Activated T-helper 17 cell treated with anti-CD3 and anti-CD28 coated beads, Interleukin-2, amount 50 U/mL, for 72 hours (primary cell): ENCODE measurements around the gene RRAS2. TPM values are rescaled to one million over a fixed set of nuclear protein-coding genes. Genes with fewer than 3 reads are reported as not detected.
"Not testable (repeated sequence)": the region's sequence is repeated elsewhere in the genome, so short reads cannot be mapped to it uniquely, and the experiment has no call there.

Experiments used
- ATAC-seq: fragments of 150-1000 bp; cut with Tn5 transposase; replicated peaks from 2 replicates; pipeline ENCODE4 v1.10.0; 2021; ENCODE audit warnings: mild to moderate bottlenecking, moderate library complexity
- H3K27ac Mint-ChIP-seq: one replicate; pipeline ENCODE4 v1.8.0; 2022; ENCODE audit warnings: mixed read lengths
- H3K27me3 Mint-ChIP-seq: one replicate; pipeline ENCODE4 v1.8.0; 2022; ENCODE audit warnings: mixed read lengths
- H3K36me3 Mint-ChIP-seq: one replicate; pipeline ENCODE4 v1.8.0; 2022; ENCODE audit warnings: low read depth, mild to moderate bottlenecking, mixed read lengths
- H3K4me1 Mint-ChIP-seq: one replicate; pipeline ENCODE4 v1.8.0; 2022; ENCODE audit warnings: mixed read lengths
- H3K4me3 Mint-ChIP-seq: one replicate; pipeline ENCODE4 v1.8.0; 2022; ENCODE audit warnings: mild to moderate bottlenecking, mixed read lengths
- H3K9me3 Mint-ChIP-seq: one replicate; pipeline ENCODE4 v1.8.0; 2022; ENCODE audit warnings: mixed read lengths
- total RNA-seq, 2 donors: library from RNA; stranded (reverse); gene quantifications; one replicate each; pipeline ENCODE4 v1.2.3, GENCODE V29; 2022

Gene RRAS2
- total RNA-seq, 2 donors from 2014 or later, result 35.4 to 41.0 TPM

DNA sequence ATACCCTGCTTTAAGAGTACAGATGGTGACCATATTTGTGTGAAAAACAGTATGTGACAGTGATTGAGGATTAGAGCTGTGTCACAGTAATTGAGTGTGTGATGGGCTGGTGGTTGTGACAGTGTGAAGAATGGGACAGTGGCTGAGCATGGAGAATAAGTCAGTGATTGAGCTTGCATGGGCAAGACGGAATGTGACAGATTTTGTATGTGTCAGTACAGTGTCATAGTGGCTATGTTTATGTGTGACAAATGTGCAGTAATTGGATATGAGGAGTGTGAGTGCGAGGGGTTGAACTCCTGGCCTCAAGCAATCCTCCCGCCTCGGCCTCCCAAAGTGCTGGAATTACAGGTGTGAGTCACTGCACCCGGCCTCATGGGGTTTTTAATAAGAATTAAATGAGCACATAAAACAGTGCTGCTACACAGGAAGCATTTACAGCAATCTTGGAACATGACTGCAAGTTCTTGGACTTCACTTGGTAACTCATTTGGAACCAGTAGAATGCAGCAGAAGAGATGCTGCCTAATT is 583 bp upstream of the RRAS2 start:
- Mint-ChIP-seq H3K27me3 (no peaks in the 10 kb centered on the region), H3K4me1 (peaks cover 24% of the 10 kb centered on the region), H3K36me3 (peaks cover 17% of the 10 kb centered on the region), H3K27ac (no peak overlapping the region), H3K4me3 (peak overlapping the region; percentile 52), H3K9me3 (no peaks in the 10 kb centered on the region)
- ATAC-seq, result no peak

DNA sequence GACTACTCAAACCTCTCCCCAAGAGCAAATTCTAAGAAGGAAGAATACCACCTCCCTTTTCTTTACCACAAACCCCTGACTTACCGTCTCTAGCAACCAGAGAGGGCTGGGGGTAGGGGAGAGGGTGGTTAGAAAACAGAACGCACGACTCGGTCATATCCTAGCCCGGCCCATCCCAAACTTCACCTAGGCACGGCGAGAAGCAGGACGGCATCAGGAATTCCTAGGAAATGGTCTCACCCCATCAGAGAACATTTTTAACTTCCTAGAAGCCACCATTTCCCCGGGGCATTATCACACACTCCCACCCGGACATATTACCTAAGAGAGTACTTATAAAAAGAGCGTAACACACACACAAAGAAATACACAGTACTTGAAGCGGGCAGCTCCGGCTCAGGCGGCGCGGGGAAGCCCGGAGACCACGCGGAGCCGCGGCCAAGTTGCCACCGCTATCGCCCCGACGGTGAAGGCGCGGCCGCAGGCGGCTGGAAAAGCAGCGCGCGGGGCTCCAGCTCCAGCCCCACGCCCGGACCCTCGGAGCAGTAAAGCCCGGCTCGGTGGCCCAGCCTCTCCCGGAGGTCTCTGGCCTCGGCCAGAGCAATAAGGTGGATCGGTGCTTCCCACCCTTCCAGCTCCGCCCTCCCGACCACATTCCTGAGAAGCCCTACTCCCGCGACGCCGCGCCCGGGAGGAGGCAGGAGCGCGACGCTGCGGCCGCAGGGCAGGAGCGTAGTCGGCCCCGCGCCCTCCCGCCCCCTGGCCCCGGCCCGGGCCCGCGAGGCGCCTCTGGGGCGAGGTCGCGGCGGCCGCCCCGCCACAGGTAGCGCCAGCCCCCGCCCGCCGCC is 878 bp downstream of the RRAS2 start:
- Mint-ChIP-seq H3K27me3 (no peaks in the 10 kb centered on the region), H3K4me1 (peaks cover 24% of the 10 kb centered on the region), H3K36me3 (peaks cover 17% of the 10 kb centered on the region), H3K4me3 (peak overlapping the region; percentile 99), H3K9me3 (no peaks in the 10 kb centered on the region), H3K27ac (peak overlapping the region; percentile 98)
- ATAC-seq, result peak; percentile 66

GRCh38 chr11:14356342-14356741 is 2.6 kb downstream of the RRAS2 start:
- Mint-ChIP-seq H3K4me1 (peaks cover 24% of the 10 kb centered on the region), H3K36me3 (peaks cover 17% of the 10 kb centered on the region), H3K27ac (no peak overlapping the region), H3K4me3 (peak overlapping the region; percentile 99), H3K9me3 (no peaks in the 10 kb centered on the region), H3K27me3 (no peaks in the 10 kb centered on the region)
- no peak for ATAC-seq

DNA sequence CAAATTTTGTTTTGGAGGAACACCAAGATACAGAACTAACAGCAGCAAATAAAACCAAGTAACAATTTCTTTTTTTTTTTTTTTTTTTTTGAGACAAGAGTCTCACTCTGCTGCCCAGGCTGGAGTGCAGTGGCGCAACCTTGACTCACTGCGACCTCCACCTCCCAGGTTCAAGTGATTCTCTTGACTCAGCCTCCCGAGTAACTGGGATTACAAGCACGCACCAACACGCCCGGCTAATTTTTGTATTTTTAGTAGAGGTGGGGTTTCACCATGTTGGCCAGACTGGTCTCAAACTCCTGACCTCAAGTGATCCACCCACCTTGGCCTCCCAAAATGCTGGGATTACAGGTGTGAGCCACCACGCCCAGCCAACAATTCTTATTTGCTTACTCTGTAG is 4.4 kb downstream of the RRAS2 start:
- peaks cover 17% of the 10 kb centered on the region for H3K36me3 Mint-ChIP-seq
- not testable (repeated sequence) for ATAC-seq, H3K27ac Mint-ChIP-seq, H3K9me3 Mint-ChIP-seq, H3K4me3 Mint-ChIP-seq, H3K27me3 Mint-ChIP-seq
- peaks cover 26% of the 10 kb centered on the region for H3K4me1 Mint-ChIP-seq

- H3K27ac Mint-ChIP-seq, result no peak overlapping the region
- no peak for ATAC-seq
- H3K4me3 Mint-ChIP-seq, result no peak overlapping the region
- no peaks in the 10 kb centered on the region for H3K9me3 Mint-ChIP-seq
- peaks cover 7% of the 10 kb centered on the region for H3K36me3 Mint-ChIP-seq
- H3K4me1 Mint-ChIP-seq, result peaks cover 14% of the 10 kb centered on the region
- no peaks in the 10 kb centered on the region for H3K27me3 Mint-ChIP-seq
These were observed 8.2 kb downstream of the RRAS2 start for GRCh38 chr11:14350716-14351238.

GRCh38 chr11:14350215-14350614 is 8.8 kb downstream of the RRAS2 start:
- Mint-ChIP-seq H3K36me3 (peaks cover 5% of the 10 kb centered on the region), H3K4me3 (no peak overlapping the region), H3K27ac (no peak overlapping the region)

DNA sequence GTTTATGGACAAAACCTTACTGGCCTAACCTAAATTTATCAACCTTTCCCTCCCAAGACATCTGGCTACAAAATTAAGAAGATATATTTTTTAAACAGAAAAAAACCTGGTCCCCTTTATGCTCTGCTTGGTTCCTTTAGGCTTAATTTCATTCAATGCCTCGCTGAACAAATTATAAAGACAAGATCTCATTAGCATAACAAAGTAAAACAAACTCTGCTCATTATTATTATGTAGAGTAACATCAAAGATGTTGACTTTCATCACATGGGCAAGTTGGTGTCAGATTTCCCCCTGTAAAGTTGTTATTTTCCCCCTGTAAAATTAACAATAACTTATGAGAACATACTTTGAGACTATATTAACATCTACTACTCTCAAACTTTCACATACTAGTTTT is 11.0 kb downstream of the RRAS2 start:
- H3K4me3 Mint-ChIP-seq, result no peak overlapping the region
- ATAC-seq, result no peak

More at GRCh38 chr11:14350215-14350614, 8.8 kb downstream of the RRAS2 start:
- Mint-ChIP-seq H3K27me3 (no peaks in the 10 kb centered on the region), H3K9me3 (no peaks in the 10 kb centered on the region), H3K4me1 (peaks cover 12% of the 10 kb centered on the region)
- ATAC-seq, result no peak

GRCh38 chr11:14347494-14347893 is 11.5 kb downstream of the RRAS2 start:
- ATAC-seq, result no peak
- Mint-ChIP-seq H3K9me3 (no peaks in the 10 kb centered on the region), H3K36me3 (peaks cover 5% of the 10 kb centered on the region), H3K27me3 (no peaks in the 10 kb centered on the region), H3K4me3 (no peak overlapping the region), H3K27ac (no peak overlapping the region), H3K4me1 (peaks cover 14% of the 10 kb centered on the region)

More for the DNA sequence above, 11.0 kb downstream of the RRAS2 start:
- no peaks in the 10 kb centered on the region for H3K27me3 Mint-ChIP-seq
- H3K4me1 Mint-ChIP-seq, result peaks cover 14% of the 10 kb centered on the region
- H3K9me3 Mint-ChIP-seq, result no peaks in the 10 kb centered on the region
- peaks cover 5% of the 10 kb centered on the region for H3K36me3 Mint-ChIP-seq
- H3K27ac Mint-ChIP-seq, result no peak overlapping the region

DNA sequence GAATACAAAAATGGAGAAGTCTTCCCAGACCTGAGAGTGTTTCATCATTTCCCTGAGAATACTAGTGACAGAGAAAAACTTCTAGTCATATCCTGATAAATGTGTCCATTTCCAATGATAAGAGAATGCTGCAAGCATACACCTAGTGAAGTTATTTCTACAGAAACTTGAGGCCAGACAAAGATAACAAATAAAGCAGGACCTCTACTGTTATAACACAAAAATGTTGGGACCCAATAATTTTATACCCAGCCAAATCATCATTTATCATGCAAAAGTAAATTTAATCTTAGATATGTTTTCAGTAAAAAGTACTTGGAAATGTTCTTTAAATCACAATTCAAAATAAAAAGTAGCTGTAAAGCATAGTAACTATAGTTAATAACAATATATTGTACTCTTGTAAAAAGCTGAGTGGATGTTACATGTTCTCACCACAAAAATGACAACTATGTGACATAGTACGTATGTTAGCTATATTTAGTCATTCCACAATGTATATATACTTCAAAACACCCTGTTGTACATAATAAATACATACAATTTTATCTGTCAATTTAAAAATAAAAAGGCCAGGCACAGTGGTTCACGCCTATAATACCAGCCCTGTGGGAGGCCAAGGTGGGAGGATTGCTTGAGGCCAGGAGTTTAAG is 12.6 kb downstream of the RRAS2 start:
- no peaks in the 10 kb centered on the region for H3K27me3 Mint-ChIP-seq
- no peaks in the 10 kb centered on the region for H3K9me3 Mint-ChIP-seq
- H3K36me3 Mint-ChIP-seq, result peaks cover 5% of the 10 kb centered on the region
- peaks cover 22% of the 10 kb centered on the region for H3K4me1 Mint-ChIP-seq
- H3K4me3 Mint-ChIP-seq, result no peak overlapping the region
- no peak for ATAC-seq
- no peak overlapping the region for H3K27ac Mint-ChIP-seq

GRCh38 chr11:14345668-14346067 is 13.3 kb downstream of the RRAS2 start:
- peaks cover 5% of the 10 kb centered on the region for H3K36me3 Mint-ChIP-seq
- H3K9me3 Mint-ChIP-seq, result no peaks in the 10 kb centered on the region
- ATAC-seq, result no peak
- H3K27ac Mint-ChIP-seq, result no peak overlapping the region
- H3K4me1 Mint-ChIP-seq, result peaks cover 28% of the 10 kb centered on the region
- H3K27me3 Mint-ChIP-seq, result no peaks in the 10 kb centered on the region
- H3K4me3 Mint-ChIP-seq, result no peak overlapping the region

GRCh38 chr11:14345016-14345415 is 14.0 kb downstream of the RRAS2 start:
- not testable (repeated sequence) for ATAC-seq, H3K27ac Mint-ChIP-seq, H3K9me3 Mint-ChIP-seq, H3K27me3 Mint-ChIP-seq, H3K4me3 Mint-ChIP-seq, H3K36me3 Mint-ChIP-seq
- peaks cover 31% of the 10 kb centered on the region for H3K4me1 Mint-ChIP-seq

- H3K4me1 Mint-ChIP-seq, result peaks cover 26% of the 10 kb centered on the region
- no peak overlapping the region for H3K27ac Mint-ChIP-seq
- no peaks in the 10 kb centered on the region for H3K27me3 Mint-ChIP-seq
- ATAC-seq, result no peak
- H3K36me3 Mint-ChIP-seq, result peaks cover 5% of the 10 kb centered on the region
- H3K9me3 Mint-ChIP-seq, result no peaks in the 10 kb centered on the region
- H3K4me3 Mint-ChIP-seq, result no peak overlapping the region
These were observed 16.1 kb downstream of the RRAS2 start for GRCh38 chr11:14342906-14343305.

- Mint-ChIP-seq H3K27ac (peak overlapping the region; percentile 36), H3K9me3 (no peaks in the 10 kb centered on the region), H3K4me3 (peak overlapping the region; percentile 39), H3K36me3 (peaks cover 8% of the 10 kb centered on the region), H3K4me1 (peaks cover 30% of the 10 kb centered on the region), H3K27me3 (no peaks in the 10 kb centered on the region)
- no peak for ATAC-seq
These were observed 17.0 kb downstream of the RRAS2 start for GRCh38 chr11:14341968-14342367.

- peaks cover 39% of the 10 kb centered on the region for H3K4me1 Mint-ChIP-seq
These were observed 18.3 kb downstream of the RRAS2 start for GRCh38 chr11:14340721-14341120.

More at GRCh38 chr11:14340721-14341120, 18.3 kb downstream of the RRAS2 start:
- peaks cover 5% of the 10 kb centered on the region for H3K9me3 Mint-ChIP-seq
- ATAC-seq, result no peak
- H3K4me3 Mint-ChIP-seq, result peak overlapping the region; percentile 58
- peaks cover 14% of the 10 kb centered on the region for H3K36me3 Mint-ChIP-seq
- no peaks in the 10 kb centered on the region for H3K27me3 Mint-ChIP-seq
- H3K27ac Mint-ChIP-seq, result peak overlapping the region; percentile 78
